Stimulated activated CD4-positive, alpha-beta T cell treated with anti-CD3 and anti-CD28 coated beads, Interleukin-2, amount 100 ng/mL, for 48 hours (primary cell): ENCODE data around the gene GPR63.
A peak's percentile ranks its signal among the peaks of the same experiment; 100 is the strongest.
"Not testable (repeated sequence)": the region's sequence is repeated elsewhere in the genome, so short reads cannot be mapped to it uniquely, and the experiment has no call there.

Experiments used
- DNase-seq, 2 donors: peaks; one replicate each; pipeline ENCODE4 v3.0.0-alpha.2; 2020

GPR63 gene, protein sequence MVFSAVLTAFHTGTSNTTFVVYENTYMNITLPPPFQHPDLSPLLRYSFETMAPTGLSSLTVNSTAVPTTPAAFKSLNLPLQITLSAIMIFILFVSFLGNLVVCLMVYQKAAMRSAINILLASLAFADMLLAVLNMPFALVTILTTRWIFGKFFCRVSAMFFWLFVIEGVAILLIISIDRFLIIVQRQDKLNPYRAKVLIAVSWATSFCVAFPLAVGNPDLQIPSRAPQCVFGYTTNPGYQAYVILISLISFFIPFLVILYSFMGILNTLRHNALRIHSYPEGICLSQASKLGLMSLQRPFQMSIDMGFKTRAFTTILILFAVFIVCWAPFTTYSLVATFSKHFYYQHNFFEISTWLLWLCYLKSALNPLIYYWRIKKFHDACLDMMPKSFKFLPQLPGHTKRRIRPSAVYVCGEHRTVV

DNA sequence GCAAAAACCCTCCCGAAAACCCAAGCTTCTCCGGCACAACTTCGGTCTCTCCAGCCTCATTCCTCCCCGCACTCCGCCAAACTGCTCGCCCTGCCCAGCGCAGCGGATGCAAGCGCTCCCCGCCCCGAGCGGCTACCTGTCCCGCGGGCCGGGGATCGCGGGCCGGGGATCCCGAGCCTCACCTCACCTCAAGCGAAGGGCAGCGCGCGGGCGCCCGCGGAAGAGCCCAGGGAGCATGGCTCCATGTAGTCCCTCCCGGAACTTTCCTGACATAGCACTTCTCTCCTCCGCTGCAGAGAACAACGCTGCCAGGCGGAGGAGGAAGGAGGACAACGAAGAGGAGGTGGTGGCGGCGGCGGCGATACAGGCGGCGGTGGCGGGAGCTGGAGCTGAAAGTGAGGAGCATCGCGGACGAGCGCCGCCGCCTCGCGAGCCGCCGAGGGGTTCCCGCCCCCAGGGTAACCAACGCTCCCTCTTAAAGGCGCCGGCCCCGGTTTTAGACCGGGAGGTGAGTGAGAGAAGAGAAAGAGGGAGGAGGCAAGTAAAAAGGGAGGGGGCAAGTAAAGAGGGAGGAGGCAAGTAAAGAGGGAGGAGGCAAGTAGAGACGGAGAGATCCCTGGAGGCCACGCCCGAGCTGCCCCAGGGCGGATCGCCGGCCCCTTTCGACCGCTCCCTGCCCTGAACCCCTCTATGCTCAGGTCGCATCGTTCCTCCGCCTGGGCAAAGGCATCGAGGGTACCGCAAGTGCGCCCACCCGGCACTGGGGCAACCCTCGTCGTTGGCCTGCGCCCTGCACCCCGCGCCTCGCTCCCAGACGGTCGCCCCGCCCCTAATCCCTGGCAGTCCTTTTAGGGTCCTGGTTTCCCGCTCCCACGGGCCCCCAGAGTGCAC, at the start of gene GPR63:
GPR63 (minus strand) TSS at position 397 of the 891 bp plus-strand sequence. CDS start 37,746 bp downstream, outside the sequence.
- DNase-seq = peak; percentile 54 to 58

GRCh38 chr6:96886519-96886918, 49.2 kb upstream of the GPR63 start:
- no peak for DNase-seq

DNA sequence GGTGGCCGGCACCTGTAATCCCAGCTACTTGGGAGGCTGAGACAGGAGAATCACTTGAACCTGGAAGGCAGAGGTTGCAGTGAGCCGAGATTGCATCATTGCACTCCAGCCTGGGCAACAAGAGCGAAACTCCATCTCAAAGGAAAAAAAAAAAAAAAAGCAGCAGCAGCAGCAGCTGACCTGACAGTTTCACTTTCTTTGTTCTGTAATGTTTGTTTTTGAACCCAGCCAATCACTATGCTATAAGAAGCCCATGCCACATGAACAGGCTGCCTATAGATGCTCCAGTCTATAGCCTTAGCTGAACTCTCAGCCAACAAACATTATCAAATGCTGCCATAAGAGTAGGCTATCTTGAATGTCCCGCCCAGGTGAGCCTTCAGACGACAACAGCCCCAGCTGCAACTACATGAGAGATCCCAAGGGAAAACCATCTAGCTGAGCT, 47.9 kb upstream of the GPR63 start:
- not testable (repeated sequence) for DNase-seq

DNA sequence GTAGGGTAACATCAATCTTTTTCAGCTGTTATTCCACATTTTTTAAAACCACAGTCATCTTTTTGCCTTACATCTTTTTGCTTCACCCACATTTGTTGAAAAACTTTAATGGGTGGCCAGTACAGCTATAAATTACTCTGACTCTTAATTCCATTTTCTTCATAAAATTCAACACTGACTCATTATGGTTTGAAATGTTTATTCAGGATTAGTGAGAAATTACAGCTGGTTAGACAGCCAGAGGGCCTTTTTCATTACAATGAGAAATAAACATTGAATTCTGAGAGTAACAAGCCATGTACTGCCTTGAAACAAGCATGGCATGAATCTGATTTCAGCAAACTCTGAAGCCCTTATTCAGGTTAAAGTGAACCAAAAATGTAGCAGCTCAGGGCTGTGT, 40.9 kb upstream of the GPR63 start:
- no peak for DNase-seq

GRCh38 chr6:96876886-96877545, 39.7 kb upstream of the GPR63 start:
- DNase-seq = no peak

GRCh38 chr6:96872976-96873375, 35.7 kb upstream of the GPR63 start:
- DNase-seq = no peak

DNA sequence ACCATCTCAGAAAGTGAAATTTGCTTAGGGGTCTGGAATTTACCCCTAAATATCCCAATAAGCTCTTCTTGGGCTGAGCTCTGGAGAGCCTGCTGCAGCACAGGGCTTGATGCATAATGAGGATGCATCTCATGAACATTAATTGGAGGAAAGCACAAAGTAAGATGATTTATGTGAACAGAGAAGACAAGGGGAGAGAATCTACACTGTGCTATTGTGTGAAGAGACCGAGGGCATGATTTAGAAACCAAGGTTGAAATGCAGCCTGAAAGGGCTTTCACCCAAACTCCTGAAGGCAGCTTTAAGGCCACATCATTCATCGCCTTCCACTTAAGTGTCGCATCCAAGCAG, 27.8 kb upstream of the GPR63 start:
- DNase-seq = no peak

- no peak for DNase-seq
Observed at GRCh38 chr6:96864216-96865054, 27.2 kb upstream of the GPR63 start.

- DNase-seq = no peak
Observed at GRCh38 chr6:96862560-96862959, 25.3 kb upstream of the GPR63 start.

GRCh38 chr6:96861588-96861987, 24.3 kb upstream of the GPR63 start:
- DNase-seq = no peak

GRCh38 chr6:96856856-96857255, 19.6 kb upstream of the GPR63 start:
- DNase-seq = no peak

DNA sequence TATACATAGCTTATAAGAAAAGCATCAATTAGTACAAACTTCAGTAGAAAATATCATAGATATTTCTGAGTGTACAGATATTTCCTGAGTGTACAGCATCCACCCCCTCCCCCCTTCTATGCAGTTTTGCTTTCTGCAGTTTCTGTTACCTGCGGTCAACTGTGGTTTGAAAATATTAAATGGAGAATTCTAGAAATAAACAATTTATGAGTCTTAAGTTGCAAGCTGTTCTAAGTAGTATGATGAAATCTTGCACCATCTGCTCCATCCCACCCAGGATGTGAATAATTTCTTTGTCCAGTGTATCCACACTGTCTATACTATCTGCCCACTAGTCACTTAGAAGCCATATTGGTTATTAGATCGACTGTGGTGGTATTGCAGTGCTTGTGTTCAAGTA, 15.8 kb upstream of the GPR63 start:
- DNase-seq = no peak

DNA sequence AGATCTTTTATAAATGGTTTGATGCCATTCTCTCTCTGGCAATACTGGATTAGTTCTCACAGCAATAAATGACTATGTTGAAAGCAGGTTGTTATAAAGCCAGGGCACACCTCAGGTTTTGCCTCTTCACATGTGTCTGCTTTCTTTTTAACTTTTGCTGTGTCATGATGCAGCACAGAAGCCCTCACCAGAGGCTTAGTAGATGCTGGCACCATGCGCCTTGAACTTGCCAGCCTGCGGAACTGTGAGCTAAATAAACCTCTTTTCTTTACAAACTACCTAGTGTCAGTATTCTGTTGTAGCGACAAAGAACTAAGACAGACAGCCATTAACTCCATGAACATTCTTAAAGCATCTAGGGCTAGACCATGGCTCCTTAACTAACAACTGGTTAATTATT, 15.3 kb upstream of the GPR63 start:
- DNase-seq = no peak

- DNase-seq = no peak
Observed at GRCh38 chr6:96851858-96852257, 14.6 kb upstream of the GPR63 start.

DNA sequence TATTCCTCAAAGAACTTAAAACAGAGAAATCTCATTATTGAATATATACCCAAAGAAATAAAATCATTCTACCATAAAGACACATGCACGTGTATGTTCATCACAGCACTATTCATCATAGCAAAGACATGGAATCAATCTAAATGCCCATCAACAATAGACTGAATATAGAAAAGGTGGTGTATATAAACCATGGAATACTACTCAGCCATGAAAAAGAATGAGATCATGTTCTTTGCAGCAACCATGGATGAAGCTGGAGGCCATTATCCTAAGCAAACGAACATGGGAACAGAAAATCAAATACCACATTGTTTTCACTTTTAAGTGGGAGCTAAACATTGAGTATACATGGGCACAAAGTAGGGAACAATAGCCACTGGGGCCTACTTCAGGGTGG, 12.3 kb upstream of the GPR63 start:
- DNase-seq = no peak

GRCh38 chr6:96844530-96844929, 7.3 kb upstream of the GPR63 start:
- no peak for DNase-seq

- no peak for DNase-seq
Observed at GRCh38 chr6:96841345-96841744, 4.1 kb upstream of the GPR63 start.

- peak in 1 of 2 donors; percentile 1 for DNase-seq
Observed at GRCh38 chr6:96836631-96837080, 621 bp downstream of the GPR63 start.

- no peak for DNase-seq
Observed at GRCh38 chr6:96834070-96834469, 3.2 kb downstream of the GPR63 start.

GRCh38 chr6:96832780-96833179, 4.5 kb downstream of the GPR63 start:
- DNase-seq = no peak

GRCh38 chr6:96826865-96827264, 10.4 kb downstream of the GPR63 start:
- no peak for DNase-seq

DNA sequence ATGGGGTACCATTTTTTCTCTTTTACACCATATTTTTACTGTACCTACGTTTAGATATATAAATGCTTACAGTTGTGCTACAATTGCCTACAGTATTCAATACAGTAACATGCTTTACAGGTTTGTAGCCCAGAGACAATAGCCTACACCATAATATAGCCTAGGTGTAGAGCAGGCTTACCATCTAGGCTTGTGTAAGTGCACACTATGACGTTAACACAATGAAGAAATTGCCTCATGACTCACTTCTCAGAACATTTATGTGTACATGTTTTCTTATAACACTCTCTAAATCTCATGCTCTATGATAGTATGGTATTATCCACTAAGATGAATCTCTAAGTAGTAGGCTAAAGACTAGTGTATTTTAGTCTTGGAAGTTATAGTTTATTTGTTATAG, 13.5 kb downstream of the GPR63 start:
- DNase-seq = no peak
